ENCODE measurements around the gene EMC8.

The EMC8 gene

GRCh38 chr16:85784813-85785212, 14.5 kb downstream of the EMC8 start:
- DNase-seq (ENCODE audit: low read depth in 3 of 3) = no peak

DNA sequence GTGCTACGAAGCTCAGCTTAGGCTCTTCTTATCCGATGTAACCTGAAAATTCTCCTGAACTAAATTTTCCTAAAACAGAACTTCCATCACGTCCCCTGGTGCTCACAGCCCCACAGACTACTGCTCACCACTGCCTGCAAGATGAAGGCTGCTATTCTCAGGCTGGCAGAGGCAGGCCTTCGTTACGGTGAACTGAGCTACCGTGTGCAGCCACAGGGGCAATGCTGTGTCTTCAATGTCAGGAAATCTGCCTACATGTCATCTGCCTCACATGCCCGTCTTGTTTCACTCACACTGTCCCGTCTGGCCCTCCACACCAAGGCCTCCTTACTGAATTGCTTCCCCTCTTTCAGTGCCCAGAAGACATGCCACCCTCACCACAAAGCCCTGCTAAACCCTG, 15.9 kb downstream of the EMC8 start:
- no peak for DNase-seq (ENCODE audit: low read depth in 3 of 3)

DNA sequence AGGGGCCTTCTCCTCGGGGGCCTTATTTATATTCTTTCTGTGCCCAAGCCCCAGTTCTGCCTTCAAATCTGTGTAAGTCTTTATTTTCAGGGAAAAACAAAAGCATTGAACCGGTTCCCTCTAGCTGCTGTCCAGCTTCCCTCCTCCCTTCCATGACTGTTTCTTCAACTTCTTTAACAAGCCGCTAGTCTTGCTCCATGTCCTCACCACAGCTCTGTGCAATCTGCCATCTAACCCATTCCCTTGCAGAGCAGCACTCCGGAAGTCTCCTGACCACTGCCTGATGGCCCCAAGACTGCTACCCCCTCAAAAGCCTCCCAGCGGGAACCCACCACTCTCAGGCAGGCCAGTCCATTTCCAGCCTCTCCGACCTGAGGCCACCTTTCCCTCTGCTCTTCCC, 16.9 kb downstream of the EMC8 start:
- DNase-seq (ENCODE audit: low read depth in 3 of 3) = no peak

GRCh38 chr16:85781695-85782370, 17.5 kb downstream of the EMC8 start:
- DNase-seq (ENCODE audit: low read depth in 3 of 3) = no peak

DNA sequence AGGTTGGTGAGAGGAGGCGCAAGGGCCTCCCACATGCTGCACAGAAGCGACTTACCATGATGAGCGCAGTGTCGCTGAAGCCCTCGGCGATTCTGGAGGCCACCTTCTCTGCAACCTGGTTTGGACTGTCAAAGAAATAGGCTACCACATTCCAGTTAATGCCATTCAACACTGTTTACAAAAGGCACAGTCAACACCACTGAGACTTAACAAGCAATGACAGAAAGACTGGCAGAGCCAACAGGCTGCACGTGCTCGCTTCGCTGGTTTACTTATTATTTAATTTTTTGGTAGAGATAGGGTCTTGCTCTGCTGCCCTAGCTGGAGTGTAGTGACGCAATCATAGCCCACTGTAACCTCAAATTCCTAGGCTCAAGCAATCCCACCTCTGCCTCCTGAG, 18.2 kb downstream of the EMC8 start:
- DNase-seq (ENCODE audit: low read depth in 3 of 3) = no peak

DNA sequence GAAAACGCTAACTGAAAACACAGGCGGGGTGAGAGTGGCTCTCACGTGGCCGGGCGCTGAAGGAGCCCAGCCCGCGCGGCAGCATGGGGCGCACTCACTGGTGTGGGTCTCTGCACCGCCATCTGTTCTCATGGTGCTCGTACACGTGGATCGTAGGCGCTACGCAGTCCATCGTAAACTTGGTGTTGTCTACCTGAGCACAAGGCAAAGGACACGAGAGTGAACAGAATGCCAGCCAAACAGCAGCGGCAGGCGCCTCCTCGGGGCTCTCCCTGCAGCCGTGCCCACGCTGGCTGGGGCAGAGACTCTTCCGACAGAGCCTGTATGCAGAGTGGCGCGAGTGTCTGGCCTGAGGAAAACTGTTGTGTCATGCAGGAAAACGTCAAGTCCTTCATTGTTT, 19.1 kb downstream of the EMC8 start:
- DNase-seq (ENCODE audit: low read depth in 3 of 3) = no peak

GRCh38 chr16:85778873-85779272, 20.5 kb downstream of the EMC8 start:
- DNase-seq (ENCODE audit: low read depth in 3 of 3) = peak in 1 of 3 donors; percentile 8

DNA sequence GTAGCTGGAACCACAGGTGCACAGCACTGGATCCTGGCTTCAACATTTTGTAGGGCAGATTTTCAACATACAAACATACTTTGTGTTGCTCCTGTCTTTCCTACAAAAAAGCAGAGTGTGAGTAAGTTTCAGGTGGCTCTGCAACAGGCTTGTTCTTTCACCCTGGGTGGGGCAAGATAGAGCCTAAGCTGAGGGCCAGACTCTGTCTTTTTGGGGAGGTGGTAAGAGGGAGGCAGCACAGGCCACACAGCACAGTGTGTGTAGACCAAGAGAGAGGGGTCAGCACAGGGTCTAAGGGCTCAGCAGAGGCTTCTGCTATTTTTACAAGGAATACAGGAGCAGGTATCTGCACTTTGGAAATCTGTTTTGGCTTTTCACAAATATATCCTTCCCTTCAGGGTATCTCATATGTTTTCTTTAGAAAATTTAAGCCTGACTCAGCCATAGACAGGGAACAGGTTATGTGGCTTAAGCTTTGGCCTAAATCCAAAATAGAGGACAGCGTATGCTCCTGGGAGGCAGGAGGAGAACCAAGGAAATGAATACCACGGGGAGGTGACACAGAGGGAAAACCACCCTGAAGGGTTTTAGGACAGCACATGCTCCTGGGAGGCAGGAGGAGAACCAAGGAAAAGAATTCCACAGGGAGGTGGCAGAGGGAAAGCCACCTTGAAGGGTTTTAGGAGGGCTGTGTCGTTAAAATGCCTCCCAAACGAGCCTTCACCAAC, 21.6 kb downstream of the EMC8 start:
- no peak for DNase-seq (ENCODE audit: low read depth in 3 of 3)

DNA sequence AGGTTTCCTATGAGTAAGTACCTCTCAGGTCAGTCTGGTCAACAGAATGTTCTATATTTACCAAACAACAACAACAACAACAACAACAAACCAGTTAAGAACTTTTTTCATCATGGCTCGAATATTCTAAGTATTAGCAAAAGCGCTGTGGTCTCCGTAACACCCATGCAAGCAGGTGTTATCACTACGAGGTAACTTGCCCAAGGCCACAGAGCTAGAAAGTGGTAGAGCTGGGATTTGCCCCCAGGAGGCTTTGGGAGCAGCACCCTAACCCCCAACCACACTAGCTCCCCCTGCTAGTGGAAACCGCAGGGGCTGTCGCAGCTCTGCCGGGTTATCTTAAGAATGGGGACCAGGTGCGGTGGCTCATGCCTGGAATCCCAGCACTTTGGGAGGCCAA, 24.5 kb downstream of the EMC8 start:
- no peak for DNase-seq (ENCODE audit: low read depth in 3 of 3)

DNA sequence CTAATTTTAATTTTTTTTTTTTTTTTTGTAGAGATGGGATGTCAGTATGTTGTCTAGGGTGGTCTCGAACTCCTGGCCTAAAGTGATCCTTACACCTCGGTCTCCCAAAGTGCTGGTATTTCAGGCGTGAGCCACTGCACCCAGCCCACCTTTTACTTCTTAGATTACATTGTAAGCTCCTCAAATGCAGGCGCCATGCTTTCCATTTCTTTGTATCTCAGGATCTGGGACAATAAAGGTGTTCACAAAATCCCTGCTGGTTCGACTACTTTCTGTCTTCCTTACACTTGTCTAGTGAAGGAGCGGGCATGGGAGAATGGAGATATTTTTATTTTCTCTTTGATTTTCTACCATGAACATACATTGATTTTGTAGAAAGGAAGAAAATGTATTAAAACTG, 25.2 kb downstream of the EMC8 start:
- DNase-seq (ENCODE audit: low read depth in 3 of 3) = no peak

GRCh38 chr16:85773044-85773443, 26.3 kb downstream of the EMC8 start:
- DNase-seq (ENCODE audit: low read depth in 3 of 3) = no peak

DNA sequence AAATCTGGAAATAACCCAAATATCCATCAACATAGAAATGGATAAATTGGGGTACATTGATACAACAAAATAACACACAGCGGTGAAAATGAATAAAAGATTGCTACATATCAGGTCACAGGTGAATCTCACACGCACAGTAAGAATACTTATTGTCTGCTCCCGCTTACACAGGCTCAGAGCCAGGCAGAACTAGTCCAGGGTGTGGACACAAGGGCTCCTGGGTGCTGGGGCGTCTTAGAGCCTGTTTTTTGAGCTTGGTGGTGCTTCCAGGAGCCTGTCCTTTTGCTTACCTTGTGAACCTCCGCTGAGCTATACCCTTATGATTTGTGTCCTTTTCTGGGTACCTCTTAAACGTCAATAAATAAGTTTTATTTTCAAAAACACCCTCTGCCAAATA, 28.6 kb downstream of the EMC8 start:
- no peak for DNase-seq (ENCODE audit: low read depth in 3 of 3)

GRCh38 chr16:85768199-85768598, 31.1 kb downstream of the EMC8 start:
- no peak for DNase-seq (ENCODE audit: low read depth in 3 of 3)

- no peak for DNase-seq (ENCODE audit: low read depth in 3 of 3)
These were observed 31.8 kb downstream of the EMC8 start for GRCh38 chr16:85767531-85767930.

- DNase-seq (ENCODE audit: low read depth in 3 of 3) = no peak
These were observed 33.6 kb downstream of the EMC8 start for GRCh38 chr16:85765767-85766166.

DNA sequence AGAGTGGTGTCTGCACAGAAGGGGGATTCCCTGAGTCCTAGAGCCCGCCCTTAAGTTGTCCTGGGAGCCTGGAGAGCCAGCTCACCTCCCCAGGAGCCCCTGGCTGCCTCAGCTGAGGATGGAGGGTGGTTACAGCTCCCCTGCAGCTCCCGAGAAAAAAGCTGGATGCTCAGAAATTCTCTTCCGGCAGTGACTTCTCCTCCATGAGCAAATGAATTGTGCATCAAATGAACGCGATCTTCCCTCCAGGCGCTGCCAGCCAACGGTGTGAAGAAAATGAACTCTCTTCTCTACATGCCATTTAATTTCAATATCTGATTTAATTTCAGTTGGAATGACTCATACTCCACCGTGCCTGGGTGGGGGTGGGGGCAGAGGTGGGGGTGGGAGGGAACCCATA, 34.1 kb downstream of the EMC8 start:
- DNase-seq (ENCODE audit: low read depth in 3 of 3) = no peak

DNA sequence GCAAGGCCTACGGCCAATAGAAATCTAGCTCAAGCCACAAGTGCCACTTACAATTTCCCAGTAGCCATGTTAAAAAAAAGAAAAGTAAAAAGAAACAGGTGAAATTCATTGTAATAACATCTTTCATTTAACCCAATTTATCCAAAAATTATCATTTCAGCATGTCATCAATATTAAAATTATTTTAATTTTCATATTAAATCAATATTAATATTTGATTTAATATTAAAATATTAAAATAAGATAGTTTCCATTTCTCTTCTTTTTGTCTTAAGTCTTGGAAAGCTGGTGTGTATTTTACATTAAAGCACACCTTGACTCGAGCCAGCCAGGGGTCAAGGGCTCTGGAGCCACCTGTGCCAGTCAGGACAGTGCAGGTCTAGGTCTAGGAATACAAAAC, 35.7 kb downstream of the EMC8 start:
- DNase-seq (ENCODE audit: low read depth in 3 of 3) = no peak

GRCh38 chr16:85762970-85763369, 36.4 kb downstream of the EMC8 start:
- DNase-seq (ENCODE audit: low read depth in 3 of 3) = no peak

DNA sequence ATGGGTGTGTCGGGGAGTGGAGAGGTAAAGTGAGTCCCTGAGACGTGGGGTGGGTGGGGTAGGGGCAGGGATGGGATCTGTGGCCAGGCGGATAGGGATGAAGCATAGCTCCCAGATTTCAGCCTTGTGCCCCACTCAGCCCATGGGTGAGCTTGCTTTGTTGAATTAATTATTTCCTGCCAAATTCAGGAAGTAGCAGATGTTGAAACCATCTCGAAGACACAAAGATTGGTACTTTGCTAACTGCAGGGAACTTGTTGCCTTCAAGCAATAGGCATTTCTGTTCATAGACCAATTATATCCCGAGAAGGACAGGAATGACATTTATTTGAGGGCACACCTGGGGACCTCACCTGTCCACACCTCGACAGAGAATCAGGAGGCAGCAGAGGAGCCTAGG, 37.5 kb downstream of the EMC8 start:
- no peak for DNase-seq (ENCODE audit: low read depth in 3 of 3)

- DNase-seq (ENCODE audit: low read depth in 3 of 3) = no peak
These were observed 39.5 kb downstream of the EMC8 start for GRCh38 chr16:85759631-85760419.

- DNase-seq (ENCODE audit: low read depth in 3 of 3) = no peak
These were observed 40.2 kb downstream of the EMC8 start for GRCh38 chr16:85759136-85759535.

DNA sequence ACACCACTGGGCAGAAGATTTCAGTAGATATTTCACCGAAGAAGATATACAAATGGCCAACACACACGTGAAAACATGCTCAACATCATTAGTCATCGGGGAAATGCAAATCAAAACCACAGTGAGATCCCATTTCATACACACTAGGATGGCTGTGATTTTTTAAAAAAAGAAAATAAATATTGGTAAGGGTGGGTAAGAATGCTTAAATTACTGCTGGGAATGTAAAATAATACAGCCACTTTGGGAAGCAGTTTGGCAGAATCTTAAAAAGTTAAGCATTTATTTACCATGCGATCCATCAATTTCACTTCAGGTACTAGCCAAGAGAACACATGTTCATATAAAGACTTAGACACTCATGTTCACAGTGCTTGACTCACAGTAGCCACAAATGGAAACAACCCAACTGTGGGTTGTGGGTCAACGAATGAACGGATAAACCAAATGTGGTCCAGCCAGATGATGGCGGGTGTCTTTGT, 42.0 kb downstream of the EMC8 start:
- DNase-seq (ENCODE audit: low read depth in 3 of 3) = no peak

All from stimulated activated CD4-positive, alpha-beta T cell treated with anti-CD3 and anti-CD28 coated beads, TNF-alpha, amount 100 ng/mL, for 48 hours (primary cell).